ENCODE results near the gene SESN1.

Gene SESN1

GRCh38 chr6:108966251-108966650 is 128.4 kb downstream of the SESN1 start:
- H3K36me3 ChIP-seq (ENCODE audit: control insufficient read depth, insufficient read depth, low read length), result no peaks in the 10 kb centered on the region
- DNase-seq (ENCODE audit: low read depth, low spot score), result no peak

GRCh38 chr6:108961985-108962384 is 132.7 kb downstream of the SESN1 start:
- Histone ChIP-seq H3K9me3 (ENCODE audit: control insufficient read depth, insufficient read depth, low read length) (no peaks in the 10 kb centered on the region), H3K27me3 (ENCODE audit: control insufficient read depth, insufficient read depth, low read length) (no peaks in the 10 kb centered on the region), H3K4me3 (ENCODE audit: low read length) (no peak overlapping the region), H3K4me1 (ENCODE audit: control insufficient read depth, insufficient read depth, low read length) (peaks cover 3% of the 10 kb centered on the region), H3K36me3 (ENCODE audit: control insufficient read depth, insufficient read depth, low read length) (no peaks in the 10 kb centered on the region), H3K27ac (ENCODE audit: low read length) (no peak overlapping the region)
- WGBS (ENCODE audit: insufficient coverage, insufficient read length), result no CpG with 5 or more reads among the region's 6 CpGs
- no peak for DNase-seq (ENCODE audit: low read depth, low spot score)

More at GRCh38 chr6:108966251-108966650, 128.4 kb downstream of the SESN1 start:
- no peak overlapping the region for H3K4me3 ChIP-seq (ENCODE audit: low read length)
- no CpG with 5 or more reads among the region's 5 CpGs for WGBS (ENCODE audit: insufficient coverage, insufficient read length)
- H3K27me3 ChIP-seq (ENCODE audit: control insufficient read depth, insufficient read depth, low read length), result no peaks in the 10 kb centered on the region
- H3K9me3 ChIP-seq (ENCODE audit: control insufficient read depth, insufficient read depth, low read length), result no peaks in the 10 kb centered on the region
- H3K27ac ChIP-seq (ENCODE audit: low read length), result no peak overlapping the region
- peaks cover 5% of the 10 kb centered on the region for H3K4me1 ChIP-seq (ENCODE audit: control insufficient read depth, insufficient read depth, low read length)

GRCh38 chr6:108961077-108961476 is 133.6 kb downstream of the SESN1 start:
- H3K27ac ChIP-seq (ENCODE audit: low read length), result no peak overlapping the region

GRCh38 chr6:108960601-108961000 is 134.0 kb downstream of the SESN1 start:
- WGBS (ENCODE audit: insufficient coverage, insufficient read length), result no CpG with 5 or more reads among the region's 7 CpGs
- Histone ChIP-seq H3K9me3 (ENCODE audit: control insufficient read depth, insufficient read depth, low read length) (no peaks in the 10 kb centered on the region), H3K27ac (ENCODE audit: low read length) (no peak overlapping the region), H3K36me3 (ENCODE audit: control insufficient read depth, insufficient read depth, low read length) (no peaks in the 10 kb centered on the region), H3K27me3 (ENCODE audit: control insufficient read depth, insufficient read depth, low read length) (no peaks in the 10 kb centered on the region), H3K4me3 (ENCODE audit: low read length) (no peak overlapping the region), H3K4me1 (ENCODE audit: control insufficient read depth, insufficient read depth, low read length) (no peaks in the 10 kb centered on the region)
- no peak for DNase-seq (ENCODE audit: low read depth, low spot score)

More at GRCh38 chr6:108961077-108961476, 133.6 kb downstream of the SESN1 start:
- Histone ChIP-seq H3K36me3 (ENCODE audit: control insufficient read depth, insufficient read depth, low read length) (no peaks in the 10 kb centered on the region), H3K4me1 (ENCODE audit: control insufficient read depth, insufficient read depth, low read length) (no peaks in the 10 kb centered on the region), H3K27me3 (ENCODE audit: control insufficient read depth, insufficient read depth, low read length) (no peaks in the 10 kb centered on the region), H3K9me3 (ENCODE audit: control insufficient read depth, insufficient read depth, low read length) (no peaks in the 10 kb centered on the region), H3K4me3 (ENCODE audit: low read length) (no peak overlapping the region)
- WGBS (ENCODE audit: insufficient coverage, insufficient read length), result no CpG with 5 or more reads among the region's 14 CpGs
- no peak for DNase-seq (ENCODE audit: low read depth, low spot score)

- H3K4me1 ChIP-seq (ENCODE audit: control insufficient read depth, insufficient read depth, low read length), result no peaks in the 10 kb centered on the region
- H3K9me3 ChIP-seq (ENCODE audit: control insufficient read depth, insufficient read depth, low read length), result no peaks in the 10 kb centered on the region
- no peak for DNase-seq (ENCODE audit: low read depth, low spot score)
- no peaks in the 10 kb centered on the region for H3K27me3 ChIP-seq (ENCODE audit: control insufficient read depth, insufficient read depth, low read length)
- H3K27ac ChIP-seq (ENCODE audit: low read length), result no peak overlapping the region
- no peak overlapping the region for H3K4me3 ChIP-seq (ENCODE audit: low read length)
- no CpG with 5 or more reads among the region's 10 CpGs for WGBS (ENCODE audit: insufficient coverage, insufficient read length)
- H3K36me3 ChIP-seq (ENCODE audit: control insufficient read depth, insufficient read depth, low read length), result no peaks in the 10 kb centered on the region
Measured at GRCh38 chr6:108959972-108960582, 134.6 kb downstream of the SESN1 start.

GRCh38 chr6:108958900-108959770 is 135.5 kb downstream of the SESN1 start:
- DNase-seq (ENCODE audit: low read depth, low spot score), result no peak
- WGBS (ENCODE audit: insufficient coverage, insufficient read length), result no CpG with 5 or more reads among the region's 10 CpGs
- Histone ChIP-seq H3K9me3 (ENCODE audit: control insufficient read depth, insufficient read depth, low read length) (no peaks in the 10 kb centered on the region), H3K4me3 (ENCODE audit: low read length) (no peak overlapping the region), H3K27ac (ENCODE audit: low read length) (no peak overlapping the region), H3K27me3 (ENCODE audit: control insufficient read depth, insufficient read depth, low read length) (no peaks in the 10 kb centered on the region), H3K4me1 (ENCODE audit: control insufficient read depth, insufficient read depth, low read length) (no peaks in the 10 kb centered on the region), H3K36me3 (ENCODE audit: control insufficient read depth, insufficient read depth, low read length) (no peaks in the 10 kb centered on the region)

GRCh38 chr6:108957221-108957620 is 137.4 kb downstream of the SESN1 start:
- H3K36me3 ChIP-seq (ENCODE audit: control insufficient read depth, insufficient read depth, low read length), result no peaks in the 10 kb centered on the region
- DNase-seq (ENCODE audit: low read depth, low spot score), result no peak
- H3K9me3 ChIP-seq (ENCODE audit: control insufficient read depth, insufficient read depth, low read length), result no peaks in the 10 kb centered on the region
- WGBS (ENCODE audit: insufficient coverage, insufficient read length), result no CpG with 5 or more reads among the region's 4 CpGs
- no peaks in the 10 kb centered on the region for H3K4me1 ChIP-seq (ENCODE audit: control insufficient read depth, insufficient read depth, low read length)
- no peak overlapping the region for H3K27ac ChIP-seq (ENCODE audit: low read length)
- H3K4me3 ChIP-seq (ENCODE audit: low read length), result no peak overlapping the region
- no peaks in the 10 kb centered on the region for H3K27me3 ChIP-seq (ENCODE audit: control insufficient read depth, insufficient read depth, low read length)

GRCh38 chr6:108955329-108955949 is 139.2 kb downstream of the SESN1 start:
- H3K36me3 ChIP-seq (ENCODE audit: control insufficient read depth, insufficient read depth, low read length), result no peaks in the 10 kb centered on the region
- no peaks in the 10 kb centered on the region for H3K27me3 ChIP-seq (ENCODE audit: control insufficient read depth, insufficient read depth, low read length)
- H3K4me3 ChIP-seq (ENCODE audit: low read length), result no peak overlapping the region
- H3K4me1 ChIP-seq (ENCODE audit: control insufficient read depth, insufficient read depth, low read length), result no peaks in the 10 kb centered on the region
- H3K9me3 ChIP-seq (ENCODE audit: control insufficient read depth, insufficient read depth, low read length), result no peaks in the 10 kb centered on the region
- no CpG with 5 or more reads among the region's 15 CpGs for WGBS (ENCODE audit: insufficient coverage, insufficient read length)
- no peak for DNase-seq (ENCODE audit: low read depth, low spot score)
- no peak overlapping the region for H3K27ac ChIP-seq (ENCODE audit: low read length)

GRCh38 chr6:108953681-108954080 is 141.0 kb downstream of the SESN1 start:
- H3K4me1 ChIP-seq (ENCODE audit: control insufficient read depth, insufficient read depth, low read length), result no peaks in the 10 kb centered on the region
- H3K9me3 ChIP-seq (ENCODE audit: control insufficient read depth, insufficient read depth, low read length), result no peaks in the 10 kb centered on the region
- no peak overlapping the region for H3K27ac ChIP-seq (ENCODE audit: low read length)
- no peak overlapping the region for H3K4me3 ChIP-seq (ENCODE audit: low read length)
- no peak for DNase-seq (ENCODE audit: low read depth, low spot score)
- no peaks in the 10 kb centered on the region for H3K27me3 ChIP-seq (ENCODE audit: control insufficient read depth, insufficient read depth, low read length)
- no peaks in the 10 kb centered on the region for H3K36me3 ChIP-seq (ENCODE audit: control insufficient read depth, insufficient read depth, low read length)

- no CpG with 5 or more reads among the region's 27 CpGs for WGBS (ENCODE audit: insufficient coverage, insufficient read length)
Measured at GRCh38 chr6:108952776-108953486, 141.7 kb downstream of the SESN1 start.

More at GRCh38 chr6:108952776-108953486, 141.7 kb downstream of the SESN1 start:
- H3K27ac ChIP-seq (ENCODE audit: low read length), result no peak overlapping the region
- no peak for DNase-seq (ENCODE audit: low read depth, low spot score)
- H3K4me3 ChIP-seq (ENCODE audit: low read length), result no peak overlapping the region
- no peaks in the 10 kb centered on the region for H3K4me1 ChIP-seq (ENCODE audit: control insufficient read depth, insufficient read depth, low read length)
- H3K36me3 ChIP-seq (ENCODE audit: control insufficient read depth, insufficient read depth, low read length), result no peaks in the 10 kb centered on the region
- no peaks in the 10 kb centered on the region for H3K9me3 ChIP-seq (ENCODE audit: control insufficient read depth, insufficient read depth, low read length)
- no peaks in the 10 kb centered on the region for H3K27me3 ChIP-seq (ENCODE audit: control insufficient read depth, insufficient read depth, low read length)

Measured in iPS DF 6.9 (cell line).